Effector CD8-positive, alpha-beta T cell (primary cell): ENCODE measurements around the gene SPRR1B.
"Not testable (repeated sequence)": the region's sequence is repeated elsewhere in the genome, so short reads cannot be mapped to it uniquely, and the experiment has no call there.

ENCODE experiments used
- DNase-seq: peaks from one replicate; lab custom pipeline; 2025; lab: John Stamatoyannopoulos, UW
- total RNA-seq, 4 experiments: gene quantifications; one replicate each; lab custom pipeline; 2026; lab: John Stamatoyannopoulos, UW

Gene SPRR1B
- total RNA-seq = 0 reads per million in 4 experiments

- DNase-seq = no peak
These were observed at the start of gene SPRR1B for GRCh38 chr1:153030895-153031294. SPRR1B (plus strand) TSS chr1:153031203; CDS start chr1:153032346, 1,143 bp downstream.

- DNase-seq = no peak
These were observed 48.9 kb upstream of the SPRR1B start for GRCh38 chr1:152982076-152982475.

GRCh38 chr1:152983234-152983633, 47.8 kb upstream of the SPRR1B start:
- DNase-seq = no peak

- DNase-seq = no peak
These were observed 47.3 kb upstream of the SPRR1B start, which contains the start of gene SPRR1A for GRCh38 chr1:152983743-152984142. SPRR1A (plus strand) TSS chr1:152984081; CDS start chr1:152985231, 1,150 bp downstream.

GRCh38 chr1:152986578-152986977, 44.4 kb upstream of the SPRR1B start:
- DNase-seq = no peak

GRCh38 chr1:152993186-152993585, 37.8 kb upstream of the SPRR1B start:
- DNase-seq = no peak

GRCh38 chr1:152995842-152996241, 35.2 kb upstream of the SPRR1B start:
- DNase-seq = no peak

GRCh38 chr1:152996633-152997400, 34.2 kb upstream of the SPRR1B start:
- no peak for DNase-seq

GRCh38 chr1:152997901-152998300, 33.1 kb upstream of the SPRR1B start:
- no peak for DNase-seq

GRCh38 chr1:152998476-152998875, 32.5 kb upstream of the SPRR1B start:
- DNase-seq = no peak

GRCh38 chr1:152999818-153000217, 31.2 kb upstream of the SPRR1B start:
- DNase-seq = no peak

GRCh38 chr1:153000294-153000693, 30.7 kb upstream of the SPRR1B start:
- no peak for DNase-seq

GRCh38 chr1:153001382-153001781, 29.6 kb upstream of the SPRR1B start, which contains the start of gene SPRR3:
SPRR3 (plus strand) TSS chr1:153001749; CDS start chr1:153003021, 1,272 bp downstream.
- DNase-seq = no peak

- not testable (repeated sequence) for DNase-seq
These were observed 19.7 kb upstream of the SPRR1B start for GRCh38 chr1:153011235-153011758.

GRCh38 chr1:153021829-153022228, 9.2 kb upstream of the SPRR1B start:
- not testable (repeated sequence) for DNase-seq

GRCh38 chr1:153022340-153022739, 8.7 kb upstream of the SPRR1B start:
- not testable (repeated sequence) for DNase-seq

GRCh38 chr1:153023109-153023508, 7.9 kb upstream of the SPRR1B start:
- DNase-seq = no peak

GRCh38 chr1:153024413-153024812, 6.6 kb upstream of the SPRR1B start:
- no peak for DNase-seq

- DNase-seq = no peak
These were observed 5.2 kb upstream of the SPRR1B start for GRCh38 chr1:153025797-153026196.

GRCh38 chr1:153028766-153029165, 2.2 kb upstream of the SPRR1B start:
- DNase-seq = no peak

- no peak for DNase-seq
These were observed 1.1 kb downstream of the SPRR1B start for GRCh38 chr1:153032073-153032472.

GRCh38 chr1:153032677-153033308, 1.8 kb downstream of the SPRR1B start:
- DNase-seq = no peak

GRCh38 chr1:153035211-153035610, 4.2 kb downstream of the SPRR1B start:
- DNase-seq = no peak
